ENCODE data around the gene LENG8.

- no peak for TF ChIP-seq CTCF (IDR thresholded peaks at IDR 0.05)
- TF ChIP-seq EP300 (IDR thresholded peaks at IDR 0.05) = no peak
- no peak for TF ChIP-seq POLR2A (IDR thresholded peaks at IDR 0.05)
- no peak for TF ChIP-seq POLR2AphosphoS5 (IDR thresholded peaks at IDR 0.05)
These were observed 34.8 kb upstream of the LENG8 start for GRCh38 chr19:54414156-54414555.

Data from upper lobe of left lung (tissue), 4 donors.